Common myeloid progenitor, CD34-positive (primary cell): ENCODE results near the gene CETP. TPM values are rescaled to one million over a fixed set of nuclear protein-coding genes. Genes with fewer than 3 reads are reported as not detected.

Source experiments
- CTCF ChIA-PET: fragments of 350-600 bp; sonication (Branson Sonifier 250); formaldehyde crosslinking; loops from one replicate; lab custom pipeline; 2021; ENCODE audit warnings: antibody characterized with exemption; lab: Charles Lee
- POLR2A ChIA-PET: fragments of 350-600 bp; sonication (Branson Sonifier 250); formaldehyde crosslinking; loops from one replicate; lab custom pipeline; 2021; ENCODE audit warnings: antibody characterized with exemption; lab: Charles Lee
- DNase-seq, 3 donors: peaks; one replicate each; pipeline versions ENCODE4 v3.0.0 to v3.0.0-alpha.2; 2013
- H3K27ac ChIP-seq, 2 experiments: 1 replicate in 1 of 2; 2 replicates in 1 of 2; pipeline ENCODE4 v1.7.0; 2013; ENCODE audit warnings: inconsistent platforms in 2 of 2, low read length in 2 of 2, mild to moderate bottlenecking in 2 of 2, low read depth in 1 of 2, moderate library complexity in 1 of 2; ENCODE audit not compliant: severe bottlenecking in 2 of 2, insufficient read depth in 1 of 2, poor library complexity in 1 of 2
- H3K27me3 ChIP-seq, 5 experiments: replicated peaks in 2 of 5; 1 replicate in 3 of 5; 2 replicates in 2 of 5; pipeline versions ENCODE4 v1.6.1 to v1.7.0; 2013; ENCODE audit warnings: low read length in 4 of 5, mild to moderate bottlenecking in 2 of 5, moderate library complexity in 2 of 5, inconsistent platforms in 1 of 5; ENCODE audit not compliant: insufficient read depth in 5 of 5, control insufficient read depth in 4 of 5
- H3K36me3 ChIP-seq, 4 experiments: 1 replicate in 2 of 4; 2 replicates in 2 of 4; pipeline versions ENCODE4 v1.6.1 to v1.7.0; 2013; ENCODE audit warnings: low read length in 3 of 4, control low read depth in 1 of 4, mild to moderate bottlenecking in 1 of 4; ENCODE audit not compliant: control insufficient read depth in 4 of 4, insufficient read depth in 4 of 4
- H3K4me1 ChIP-seq, 4 experiments: 1 replicate in 3 of 4; 2 replicates in 1 of 4; pipeline versions ENCODE4 v1.6.1 to v1.7.1; 2013; ENCODE audit warnings: low read length in 3 of 4, mild to moderate bottlenecking in 3 of 4, control low read depth in 1 of 4, inconsistent platforms in 1 of 4, moderate library complexity in 1 of 4; ENCODE audit not compliant: control insufficient read depth in 4 of 4, insufficient read depth in 4 of 4; ENCODE audit errors: control extremely low read depth in 1 of 4
- H3K4me3 ChIP-seq, 7 experiments: 1 replicate in 4 of 7; 2 replicates in 3 of 7; pipeline versions ENCODE4 v1.5.1 to v1.7.0; 2013; ENCODE audit warnings: mild to moderate bottlenecking in 7 of 7, low read length in 6 of 7, moderate library complexity in 6 of 7, inconsistent platforms in 2 of 7, low read depth in 2 of 7, control low read depth in 1 of 7; ENCODE audit not compliant: insufficient read depth in 4 of 7, control insufficient read depth in 1 of 7; ENCODE audit errors: extremely low read depth in 1 of 7
- H3K9me3 ChIP-seq, 5 experiments: 1 replicate in 4 of 5; 2 replicates in 1 of 5; pipeline versions ENCODE4 v1.6.1 to v1.7.1; 2013; ENCODE audit warnings: low read length in 4 of 5, mild to moderate bottlenecking in 2 of 5, inconsistent platforms in 1 of 5, low read depth in 1 of 5, moderate library complexity in 1 of 5; ENCODE audit not compliant: control insufficient read depth in 4 of 5, insufficient read depth in 2 of 5; ENCODE audit errors: control extremely low read depth in 1 of 5
- WGBS: methylation state at CpG from one replicate; pipeline ENCODE4 v1.1.5; 2013; ENCODE audit not compliant: insufficient coverage; 5-methylcytosine and 5-hydroxymethylcytosine counted together
- polyA plus RNA-seq: library from polyadenylated mRNA; unstranded; fragments of 120-200 nt; gene quantifications from one replicate; pipeline ENCODE4 v1.2.1, GENCODE V29; 2013

The CETP gene
- polyA plus RNA-seq, result 0.86 TPM

GRCh38 chr16:56961851-56962281 lies at the start of gene CETP:
Gene CETP, plus strand, starts transcription at chr16:56961950. Its CDS starts 30 bp downstream, at chr16:56961980.
- Histone ChIP-seq H3K4me3 (no peak within 1 kb of the TSS), H3K27ac (no peak within 1 kb of the TSS), H3K27me3 (no peaks in the 10 kb centered on the region), H3K36me3 (no peaks in the 10 kb centered on the region), H3K9me3 (no peaks in the 10 kb centered on the region), H3K4me1 (peaks cover 2 to 28% (median 12%) of the 10 kb centered on the region in 4 experiments)
- ChIA-PET POLR2A (no interaction called here), CTCF (interaction anchor here (0.7 to 6.9 kb wide), 8 partner anchors 9 to 206 kb away, joined by 3 to 61 read pairs (median 3); no protein-coding TSS in a partner anchor)
- no peak for DNase-seq
- WGBS, result 59% methylated on average over 12 of the region's 12 CpGs

DNA sequence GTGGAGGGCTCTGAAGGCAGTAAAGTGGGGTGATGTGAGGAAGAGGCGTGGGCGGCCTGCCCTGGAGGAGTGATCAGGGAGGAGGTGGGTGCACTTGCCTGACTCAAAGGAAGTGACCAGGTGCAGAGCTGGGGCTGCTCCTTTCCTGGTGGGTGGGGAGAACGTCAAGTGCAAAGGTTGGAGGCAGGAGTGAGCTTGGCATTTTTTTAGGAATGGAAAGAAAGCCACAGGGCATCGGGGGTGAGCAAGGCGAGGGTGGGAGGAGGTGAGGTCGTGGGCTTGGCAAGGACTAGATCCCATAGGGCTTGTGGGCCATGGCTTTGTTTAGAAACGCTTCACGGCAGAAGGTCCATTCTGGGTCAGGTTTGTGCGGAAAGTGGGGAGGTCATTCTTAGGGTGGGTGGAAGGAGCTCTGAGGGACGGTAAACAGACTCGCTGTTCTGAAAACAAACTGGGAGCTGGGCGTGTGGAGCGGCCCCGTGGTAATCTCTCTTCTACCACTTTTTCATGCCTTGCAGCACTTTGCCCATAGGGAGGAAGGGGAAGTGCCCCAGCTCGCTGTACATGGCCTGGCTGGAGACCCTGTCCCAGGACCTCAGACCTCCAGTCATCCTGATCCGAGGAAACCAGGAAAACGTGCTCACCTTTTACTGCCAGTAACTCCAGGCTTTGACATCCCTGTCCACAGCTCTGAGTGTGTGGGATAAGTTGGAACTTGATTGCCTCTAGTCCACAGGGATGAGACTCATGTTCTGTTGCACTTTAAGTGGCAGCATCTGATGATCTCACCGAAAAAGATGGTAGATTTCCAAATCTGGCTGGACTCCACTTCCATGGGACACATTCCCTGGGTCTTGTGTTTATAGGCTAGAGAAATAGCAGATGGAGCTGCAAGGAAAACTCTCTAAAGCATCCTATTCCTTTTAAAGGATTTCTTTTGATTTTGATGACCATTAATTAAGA lies 48.7 kb upstream of the CETP start:
- Histone ChIP-seq H3K36me3 (no peaks in the 10 kb centered on the region), H3K27me3 (peaks cover 0 to 23% (median 7%) of the 10 kb centered on the region in 5 experiments), H3K9me3 (no peaks in the 10 kb centered on the region), H3K4me3 (no peak overlapping the region), H3K4me1 (peaks cover 5 to 46% (median 16%) of the 10 kb centered on the region in 4 experiments), H3K27ac (no peak overlapping the region)
- ChIA-PET CTCF (interaction anchor here (1.0 to 1.7 kb wide), 3 partner anchors 9 to 61 kb away, joined by 3 to 5 read pairs (median 4); no protein-coding TSS in a partner anchor), POLR2A (no interaction called here)
- WGBS, result 87% methylated on average over 14 of the region's 18 CpGs
- DNase-seq, result no peak

DNA sequence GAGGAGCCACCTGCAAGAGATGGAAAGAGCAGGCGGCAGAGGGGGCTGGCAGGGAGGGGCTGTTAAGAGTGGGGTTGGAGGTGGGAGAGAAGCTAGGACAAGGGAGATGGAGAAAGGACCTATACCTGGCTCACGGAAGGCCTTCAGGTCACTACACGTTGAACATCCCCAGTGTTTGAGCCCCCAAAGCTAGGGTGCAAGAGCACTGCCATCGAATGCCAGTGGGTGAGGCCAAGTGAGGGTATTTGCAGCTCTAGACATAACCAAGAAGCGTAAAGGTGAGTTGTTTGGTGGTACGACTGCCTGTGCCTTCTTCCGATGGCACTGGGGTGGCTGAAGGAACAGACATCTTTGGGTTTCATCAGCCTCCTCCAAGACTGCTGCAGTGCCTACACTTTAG lies 46.9 kb upstream of the CETP start:
- H3K27ac ChIP-seq, result no peak overlapping the region
- WGBS, result 87% methylated on average over 4 of the region's 7 CpGs
- ChIA-PET CTCF (no interaction called here), POLR2A (no interaction called here)
- peaks cover 0 to 42% (median 18%) of the 10 kb centered on the region in 5 experiments for H3K27me3 ChIP-seq
- no peak for DNase-seq
- H3K4me1 ChIP-seq, result peaks cover 5 to 46% (median 16%) of the 10 kb centered on the region in 4 experiments
- H3K36me3 ChIP-seq, result no peaks in the 10 kb centered on the region
- H3K4me3 ChIP-seq, result no peak overlapping the region
- no peaks in the 10 kb centered on the region for H3K9me3 ChIP-seq

GRCh38 chr16:56915336-56916119 lies 46.2 kb upstream of the CETP start:
- Histone ChIP-seq H3K27ac (no peak overlapping the region), H3K27me3 (peaks cover 0 to 48% (median 23%) of the 10 kb centered on the region in 5 experiments), H3K4me3 (no peak overlapping the region), H3K4me1 (peaks cover 3 to 40% (median 15%) of the 10 kb centered on the region in 4 experiments), H3K36me3 (no peaks in the 10 kb centered on the region), H3K9me3 (no peaks in the 10 kb centered on the region)
- CTCF ChIA-PET, result no interaction called here
- WGBS, result over 99% methylated on average over 11 of the region's 13 CpGs
- DNase-seq, result no peak
- POLR2A ChIA-PET, result no interaction called here

DNA sequence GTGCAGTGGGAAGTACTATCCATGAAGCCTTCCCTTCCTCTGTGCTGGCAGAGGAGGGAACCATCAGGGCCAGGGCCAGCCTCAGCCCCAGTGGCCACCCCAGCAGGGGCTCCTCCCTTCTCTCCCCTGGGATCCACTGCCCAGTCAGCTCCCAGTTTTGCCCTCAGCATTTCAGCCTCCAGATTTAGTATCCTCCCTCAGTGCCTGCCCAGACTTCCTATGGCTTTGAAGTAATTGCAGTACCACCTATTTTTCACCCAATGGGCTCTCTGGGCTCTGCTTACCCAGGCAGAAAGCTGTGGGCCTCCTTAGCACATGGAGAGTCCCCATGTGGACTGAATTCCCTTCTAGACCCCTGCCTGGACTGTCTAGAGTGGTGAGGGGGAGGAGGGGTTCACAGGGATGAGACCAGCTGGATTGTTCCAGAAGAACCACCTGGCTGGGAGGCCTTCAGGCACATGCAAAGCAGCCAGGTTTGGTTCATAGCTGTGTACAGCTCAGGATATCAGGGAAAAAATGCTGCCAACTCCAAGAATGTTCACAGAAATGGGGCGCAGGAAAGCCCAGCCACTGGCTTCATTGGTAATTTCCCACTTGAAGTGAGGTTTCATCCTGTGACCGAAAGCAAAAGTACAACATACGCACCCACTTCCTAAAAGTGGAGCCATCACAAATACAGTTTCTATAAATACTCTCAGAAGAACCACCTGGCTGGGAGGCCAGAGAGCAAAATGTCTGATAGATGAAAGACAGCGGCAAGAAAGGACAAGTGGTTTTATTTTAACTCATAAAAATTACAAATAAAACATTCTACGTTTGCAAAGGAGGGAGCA lies 45.0 kb upstream of the CETP start:
- DNase-seq, result peak; percentile 44 to 77 (median 74)
- 17% methylated on average over 1 of the region's 5 CpGs for WGBS
- CTCF ChIA-PET, result no interaction called here
- Histone ChIP-seq H3K4me3 (peak overlapping the region in 1 of 7 experiments; percentile 39), H3K27ac (peak overlapping the region in 1 of 2 experiments; percentile 37), H3K27me3 (peaks cover 0 to 61% (median 30%) of the 10 kb centered on the region in 5 experiments), H3K36me3 (no peaks in the 10 kb centered on the region), H3K4me1 (peaks cover 0 to 28% (median 9%) of the 10 kb centered on the region in 4 experiments), H3K9me3 (no peaks in the 10 kb centered on the region)
- POLR2A ChIA-PET, result no interaction called here

DNA sequence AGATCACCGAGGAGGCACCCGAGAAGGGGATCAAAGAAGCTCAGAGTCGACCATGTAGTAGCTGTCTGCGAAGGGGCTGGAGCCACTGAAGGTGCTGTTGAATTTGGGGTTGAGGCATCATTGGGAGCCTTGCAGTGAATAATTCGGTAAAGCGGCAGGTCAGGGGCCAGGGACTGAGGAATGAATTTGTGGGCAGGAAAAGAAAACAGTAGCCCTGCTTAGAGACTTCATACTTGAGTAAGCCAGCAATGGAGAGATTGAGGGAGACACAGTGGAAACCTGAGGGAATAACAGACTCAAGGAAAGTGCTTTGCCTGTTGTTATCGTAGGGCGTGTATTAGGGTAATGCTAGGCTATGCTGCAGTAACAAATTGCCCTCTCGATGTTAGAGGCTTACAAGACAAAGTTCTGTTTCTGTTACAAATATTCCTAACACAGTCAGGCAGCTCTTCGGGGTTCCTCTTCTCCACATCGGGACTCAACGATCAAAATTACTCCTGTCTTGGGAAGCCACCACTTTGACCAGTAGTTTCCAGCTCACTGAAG lies 43.2 kb upstream of the CETP start:
- peaks cover 0 to 16% (median 9%) of the 10 kb centered on the region in 4 experiments for H3K4me1 ChIP-seq
- H3K4me3 ChIP-seq, result no peak overlapping the region
- DNase-seq, result no peak
- no peaks in the 10 kb centered on the region for H3K9me3 ChIP-seq
- POLR2A ChIA-PET, result no interaction called here
- 96% methylated on average over 11 of the region's 12 CpGs for WGBS
- peaks cover 0 to 73% (median 30%) of the 10 kb centered on the region in 5 experiments for H3K27me3 ChIP-seq
- no peak overlapping the region for H3K27ac ChIP-seq
- CTCF ChIA-PET, result interaction anchor here (0.6 to 1.1 kb wide), 2 partner anchors 12 to 185 kb away, joined by 3 read pairs; no protein-coding TSS in a partner anchor
- no peaks in the 10 kb centered on the region for H3K36me3 ChIP-seq
